ENCODE data around the gene TBC1D4. TPM values are rescaled to one million over a fixed set of nuclear protein-coding genes. Genes with fewer than 3 reads are reported as not detected.

Gene TBC1D4
- total and polyA plus RNA-seq, 9 of the 15 experiments (the other 6 are each of a cell fraction or from before 2014, with no cell fraction given): 2.8 to 12.3 (median 7.0) TPM

- FAIRE-seq: no peak
These were observed 218.1 kb downstream of the TBC1D4 start for GRCh38 chr13:75263741-75264407.

More at GRCh38 chr13:75263741-75264407, 218.1 kb downstream of the TBC1D4 start:
- in situ Hi-C loops (cut with MboI) (no loop called here), intact Hi-C loops (cut with micrococcal nuclease) (no loop called here)
- no peak overlapping the region for H3K4me2 ChIP-seq (ENCODE audit: insufficient read depth, low read length)
- no peak for ATAC-seq
- H2AFZ ChIP-seq (ENCODE audit: low read depth, low read length): no peak overlapping the region
- H3K79me2 ChIP-seq (ENCODE audit: control insufficient read depth, insufficient read depth, low read length): no peaks in the 10 kb centered on the region
- ChIA-PET CTCF (ENCODE audit: low intra/inter-chr PET ratio) (no interaction called here), POLR2A (no interaction called here)
- no peaks in the 10 kb centered on the region for H3K4me1 ChIP-seq (replicated peaks in 1 of 2; ENCODE audit: control insufficient read depth in 2 of 2, insufficient read depth in 2 of 2, low read length in 2 of 2)
- no peaks in the 10 kb centered on the region for H3K9me1 ChIP-seq (ENCODE audit: control insufficient read depth, insufficient read depth, low read length)
- H3K9me3 ChIP-seq (replicated peaks; ENCODE audit: control insufficient read depth, insufficient read depth, low read depth, low read length): no peaks in the 10 kb centered on the region
- no peak overlapping the region for H3K27ac ChIP-seq (ENCODE audit: extremely low read depth, low read depth, low read length)
- H3K4me3 ChIP-seq: no peak overlapping the region
- H3K36me3 ChIP-seq (ENCODE audit: control insufficient read depth, insufficient read depth, low read length): no peaks in the 10 kb centered on the region
- TF ChIP-seq DLX4 (CRISPR knock-in tag; IDR thresholded peaks at IDR 0.05) (no peak), BRCA1 (IDR thresholded peaks at IDR 0.05) (no peak), BRCA1 (CRISPR knock-in tag; IDR thresholded peaks at IDR 0.05) (no peak), UBTF (IDR thresholded peaks at IDR 0.05; ENCODE audit: borderline replicate concordance in 1 of 2, low read depth in 2 of 2, low read length in 2 of 2) (no peak), POLR2B (IDR thresholded peaks at IDR 0.05; ENCODE audit: low read depth, partially characterized antibody) (no peak), SAFB2 (IDR thresholded peaks at IDR 0.05; ENCODE audit: borderline replicate concordance, low read depth, low read length, severe bottlenecking) (no peak), ZNF561 (CRISPR knock-in tag; conservative IDR thresholded peaks at IDR 0.05) (no peak), PHB2 (IDR thresholded peaks at IDR 0.05; ENCODE audit: low read depth) (no peak), DNMT1 (IDR thresholded peaks at IDR 0.05) (no peak)
- no TSS peak for BruUV-seq (replicated peaks)
- no peak overlapping the region for H3K9ac ChIP-seq (ENCODE audit: insufficient read depth in 1 of 2, low read depth in 2 of 2, low read length in 2 of 2)
- H4K20me1 ChIP-seq (replicated peaks; ENCODE audit: control insufficient read depth, insufficient read depth, low read length): no peaks in the 10 kb centered on the region
- H3K27me3 ChIP-seq (ENCODE audit: control insufficient read depth in 2 of 2, insufficient read depth in 2 of 2, low read length in 2 of 2): no peaks in the 10 kb centered on the region
- no peak for DNase-seq (ENCODE audit: extremely low read depth in 1 of 4, low spot score in 3 of 4)
- 0% methylated on average over 1 of the region's 1 CpG for WGBS (ENCODE audit: insufficient coverage, low coverage, missing lambda C conversion rate)

Measured in K562 (cell line).